HepG2 (cell line): ENCODE results near the gene SELENOT.
A peak's percentile ranks its signal among the peaks of the same experiment; 100 is the strongest.

Source experiments
- ESRRA ChIP-seq: sonication (generic); formaldehyde crosslinking; IDR thresholded peaks from 2 replicates; pipeline ENCODE4 v1.5.1; 2020; ENCODE audit warnings: mild to moderate bottlenecking, low read depth, missing genetic modification reagents
- TF ChIP-seq, protein P1 (sequence below): sonication (generic); formaldehyde crosslinking; IDR thresholded peaks from 2 replicates; pipeline ENCODE4 v1.4.0; 2020; ENCODE audit warnings: missing genetic modification reagents, mild to moderate bottlenecking, borderline replicate concordance
- TF ChIP-seq, protein P2 (sequence below), 2 experiments: IDR thresholded peaks; 2 replicates each; pipeline ENCODE4 v1.6.1; 2011 to 2012; ENCODE audit warnings: low read length in 2 of 2, borderline replicate concordance in 1 of 2, low read depth in 1 of 2, mild to moderate bottlenecking in 1 of 2, moderate library complexity in 1 of 2
- TF ChIP-seq, protein P3 (sequence below): IDR thresholded peaks from 2 replicates; pipeline ENCODE4 v1.6.1; 2016; ENCODE audit warnings: control low read depth
- TF ChIP-seq, protein P4 (sequence below): sonication (generic); formaldehyde crosslinking; IDR thresholded peaks from 2 replicates; pipeline ENCODE4 v1.4.0; 2020; ENCODE audit warnings: missing genetic modification reagents

DNA sequence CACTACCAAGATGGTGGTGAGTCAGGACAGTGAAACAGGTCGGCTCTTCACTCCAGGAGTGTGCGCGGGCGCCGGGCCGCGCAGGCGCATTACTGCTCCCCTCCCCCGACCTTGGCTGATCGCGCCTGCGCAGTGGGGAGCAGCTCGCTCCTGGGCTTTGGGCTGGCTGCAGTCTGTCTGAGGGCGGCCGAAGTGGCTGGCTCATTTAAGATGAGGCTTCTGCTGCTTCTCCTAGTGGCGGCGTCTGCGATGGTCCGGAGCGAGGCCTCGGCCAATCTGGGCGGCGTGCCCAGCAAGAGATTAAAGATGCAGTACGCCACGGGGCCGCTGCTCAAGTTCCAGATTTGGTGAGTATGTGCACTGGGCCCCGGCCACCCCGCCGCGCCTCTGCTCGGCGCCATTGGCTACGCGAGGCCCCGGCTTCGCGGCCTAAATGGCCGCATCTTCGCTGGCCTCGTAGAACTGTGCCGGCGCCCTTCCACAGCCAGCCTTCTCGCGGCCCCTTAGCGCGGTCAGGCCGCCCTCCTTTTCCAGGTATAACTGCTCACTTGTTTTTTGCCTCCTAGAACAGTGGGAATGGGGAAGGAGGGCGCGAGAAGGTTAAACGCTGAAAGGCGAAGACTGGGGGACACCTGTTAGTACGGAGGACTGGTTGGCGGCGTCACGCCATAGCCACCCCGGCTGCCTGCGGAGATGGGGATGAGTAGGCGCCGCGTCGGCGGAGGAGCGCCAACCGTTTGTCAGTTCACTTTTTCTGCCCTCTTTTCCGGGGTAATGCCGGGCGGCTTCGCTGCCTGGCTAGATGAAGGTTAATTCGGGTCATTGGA, at the start of gene SELENOT:
- TF ChIP-seq, protein P1, sequence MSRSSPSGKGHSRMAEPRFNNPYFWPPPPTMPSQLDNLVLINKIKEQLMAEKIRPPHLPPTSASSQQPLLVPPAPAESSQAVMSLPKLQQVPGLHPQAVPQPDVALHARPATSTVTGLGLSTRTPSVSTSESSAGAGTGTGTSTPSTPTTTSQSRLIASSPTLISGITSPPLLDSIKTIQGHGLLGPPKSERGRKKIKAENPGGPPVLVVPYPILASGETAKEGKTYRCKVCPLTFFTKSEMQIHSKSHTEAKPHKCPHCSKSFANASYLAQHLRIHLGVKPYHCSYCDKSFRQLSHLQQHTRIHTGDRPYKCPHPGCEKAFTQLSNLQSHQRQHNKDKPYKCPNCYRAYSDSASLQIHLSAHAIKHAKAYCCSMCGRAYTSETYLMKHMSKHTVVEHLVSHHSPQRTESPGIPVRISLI (CRISPR knock-in tag): no peak
- TF ChIP-seq, protein P2, sequence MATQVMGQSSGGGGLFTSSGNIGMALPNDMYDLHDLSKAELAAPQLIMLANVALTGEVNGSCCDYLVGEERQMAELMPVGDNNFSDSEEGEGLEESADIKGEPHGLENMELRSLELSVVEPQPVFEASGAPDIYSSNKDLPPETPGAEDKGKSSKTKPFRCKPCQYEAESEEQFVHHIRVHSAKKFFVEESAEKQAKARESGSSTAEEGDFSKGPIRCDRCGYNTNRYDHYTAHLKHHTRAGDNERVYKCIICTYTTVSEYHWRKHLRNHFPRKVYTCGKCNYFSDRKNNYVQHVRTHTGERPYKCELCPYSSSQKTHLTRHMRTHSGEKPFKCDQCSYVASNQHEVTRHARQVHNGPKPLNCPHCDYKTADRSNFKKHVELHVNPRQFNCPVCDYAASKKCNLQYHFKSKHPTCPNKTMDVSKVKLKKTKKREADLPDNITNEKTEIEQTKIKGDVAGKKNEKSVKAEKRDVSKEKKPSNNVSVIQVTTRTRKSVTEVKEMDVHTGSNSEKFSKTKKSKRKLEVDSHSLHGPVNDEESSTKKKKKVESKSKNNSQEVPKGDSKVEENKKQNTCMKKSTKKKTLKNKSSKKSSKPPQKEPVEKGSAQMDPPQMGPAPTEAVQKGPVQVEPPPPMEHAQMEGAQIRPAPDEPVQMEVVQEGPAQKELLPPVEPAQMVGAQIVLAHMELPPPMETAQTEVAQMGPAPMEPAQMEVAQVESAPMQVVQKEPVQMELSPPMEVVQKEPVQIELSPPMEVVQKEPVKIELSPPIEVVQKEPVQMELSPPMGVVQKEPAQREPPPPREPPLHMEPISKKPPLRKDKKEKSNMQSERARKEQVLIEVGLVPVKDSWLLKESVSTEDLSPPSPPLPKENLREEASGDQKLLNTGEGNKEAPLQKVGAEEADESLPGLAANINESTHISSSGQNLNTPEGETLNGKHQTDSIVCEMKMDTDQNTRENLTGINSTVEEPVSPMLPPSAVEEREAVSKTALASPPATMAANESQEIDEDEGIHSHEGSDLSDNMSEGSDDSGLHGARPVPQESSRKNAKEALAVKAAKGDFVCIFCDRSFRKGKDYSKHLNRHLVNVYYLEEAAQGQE (IDR thresholded peaks at IDR 0.05; ENCODE audit: borderline replicate concordance in 1 of 2, low read depth in 1 of 2, low read length in 2 of 2): peak in 1 of 2 experiments; percentile 54; a peak in 2 of 4 replicates
- TF ChIP-seq, protein P3, sequence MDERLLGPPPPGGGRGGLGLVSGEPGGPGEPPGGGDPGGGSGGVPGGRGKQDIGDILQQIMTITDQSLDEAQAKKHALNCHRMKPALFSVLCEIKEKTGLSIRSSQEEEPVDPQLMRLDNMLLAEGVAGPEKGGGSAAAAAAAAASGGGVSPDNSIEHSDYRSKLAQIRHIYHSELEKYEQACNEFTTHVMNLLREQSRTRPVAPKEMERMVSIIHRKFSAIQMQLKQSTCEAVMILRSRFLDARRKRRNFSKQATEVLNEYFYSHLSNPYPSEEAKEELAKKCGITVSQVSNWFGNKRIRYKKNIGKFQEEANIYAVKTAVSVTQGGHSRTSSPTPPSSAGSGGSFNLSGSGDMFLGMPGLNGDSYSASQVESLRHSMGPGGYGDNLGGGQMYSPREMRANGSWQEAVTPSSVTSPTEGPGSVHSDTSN (CRISPR knock-in tag): no peak
- TF ChIP-seq, protein P4, sequence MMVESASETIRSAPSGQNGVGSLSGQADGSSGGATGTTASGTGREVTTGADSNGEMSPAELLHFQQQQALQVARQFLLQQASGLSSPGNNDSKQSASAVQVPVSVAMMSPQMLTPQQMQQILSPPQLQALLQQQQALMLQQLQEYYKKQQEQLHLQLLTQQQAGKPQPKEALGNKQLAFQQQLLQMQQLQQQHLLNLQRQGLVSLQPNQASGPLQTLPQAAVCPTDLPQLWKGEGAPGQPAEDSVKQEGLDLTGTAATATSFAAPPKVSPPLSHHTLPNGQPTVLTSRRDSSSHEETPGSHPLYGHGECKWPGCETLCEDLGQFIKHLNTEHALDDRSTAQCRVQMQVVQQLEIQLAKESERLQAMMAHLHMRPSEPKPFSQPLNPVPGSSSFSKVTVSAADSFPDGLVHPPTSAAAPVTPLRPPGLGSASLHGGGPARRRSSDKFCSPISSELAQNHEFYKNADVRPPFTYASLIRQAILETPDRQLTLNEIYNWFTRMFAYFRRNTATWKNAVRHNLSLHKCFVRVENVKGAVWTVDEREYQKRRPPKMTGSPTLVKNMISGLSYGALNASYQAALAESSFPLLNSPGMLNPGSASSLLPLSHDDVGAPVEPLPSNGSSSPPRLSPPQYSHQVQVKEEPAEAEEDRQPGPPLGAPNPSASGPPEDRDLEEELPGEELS (CRISPR knock-in tag): peak; percentile 11; the same call in 1 of the 2 replicates
- TF ChIP-seq ESRRA (CRISPR knock-in tag): no peak
